CD4-positive, alpha-beta T cell (primary cell): ENCODE results near the gene DIS3L2. TPM values are rescaled to one million over a fixed set of nuclear protein-coding genes. Genes with fewer than 3 reads are reported as not detected.

Source experiments
- ATAC-seq: fragments of 200-7000 bp; cut with Tn5 transposase; one replicate; pipeline ENCODE4 v1.10.0; 2022; ENCODE audit warnings: mild to moderate bottlenecking; ENCODE audit not compliant: poor library complexity
- CTCF ChIA-PET: fragments of 350-600 bp; sonication (Branson Sonifier 250); formaldehyde crosslinking; loops from one replicate; lab custom pipeline; 2021; ENCODE audit warnings: antibody characterized with exemption, inconsistent platforms; lab: Charles Lee
- POLR2A ChIA-PET: fragments of 350-600 bp; sonication (Branson Sonifier 250); formaldehyde crosslinking; loops from one replicate; lab custom pipeline; 2021; ENCODE audit warnings: antibody characterized with exemption, inconsistent platforms; lab: Charles Lee
- DNase-seq, 14 experiments: peaks; one replicate each; pipeline ENCODE4 v3.0.0-alpha.2; 2013 to 2020; ENCODE audit warnings: mixed read lengths in 2 of 14
- H3K27ac ChIP-seq, 2 donors: one replicate each; pipeline versions ENCODE4 v1.5.1 to v1.7.0; 2013; ENCODE audit warnings: low read length in 2 of 2, low read depth in 1 of 2, mild to moderate bottlenecking in 1 of 2
- H3K27me3 ChIP-seq, 2 experiments: 1 replicate in 1 of 2; 2 replicates in 1 of 2; pipeline versions ENCODE4 v1.6.1 to v1.7.0; 2013; ENCODE audit warnings: low read length in 2 of 2, control low read depth in 1 of 2, mild to moderate bottlenecking in 1 of 2, moderate library complexity in 1 of 2; ENCODE audit not compliant: insufficient read depth in 2 of 2, control insufficient read depth in 1 of 2
- H3K36me3 ChIP-seq: one replicate; pipeline ENCODE4 v1.6.1; 2013; ENCODE audit warnings: low read length, control low read depth; ENCODE audit not compliant: insufficient read depth
- H3K4me1 ChIP-seq: one replicate; pipeline ENCODE4 v1.6.1; 2013; ENCODE audit warnings: low read length, control low read depth; ENCODE audit not compliant: insufficient read depth
- H3K4me3 ChIP-seq: one replicate; pipeline ENCODE4 v1.5.1; 2013; ENCODE audit warnings: mild to moderate bottlenecking, low read length, moderate library complexity
- H3K9me3 ChIP-seq, 2 experiments: 1 replicate in 1 of 2; 2 replicates in 1 of 2; pipeline versions ENCODE4 v1.6.1 to v1.7.0; 2013; ENCODE audit warnings: low read length in 2 of 2, mild to moderate bottlenecking in 2 of 2, control low read depth in 1 of 2, moderate library complexity in 1 of 2; ENCODE audit not compliant: control insufficient read depth in 1 of 2, insufficient read depth in 1 of 2
- H3K27ac Mint-ChIP-seq: one replicate; pipeline ENCODE4 v1.8.0; 2020; ENCODE audit warnings: mixed read lengths
- H3K27me3 Mint-ChIP-seq: one replicate; pipeline ENCODE4 v1.8.0; 2021; ENCODE audit warnings: mixed read lengths
- H3K36me3 Mint-ChIP-seq: one replicate; pipeline ENCODE4 v1.8.0; 2021; ENCODE audit warnings: low read depth, mixed read lengths
- H3K4me1 Mint-ChIP-seq: one replicate; pipeline ENCODE4 v1.8.0; 2021; ENCODE audit warnings: low read depth, mixed read lengths
- H3K4me3 Mint-ChIP-seq: one replicate; pipeline ENCODE4 v1.8.0; 2020; ENCODE audit warnings: mild to moderate bottlenecking, mixed read lengths
- H3K9me3 Mint-ChIP-seq: one replicate; pipeline ENCODE4 v1.8.0; 2020; ENCODE audit warnings: mixed read lengths
- intact Hi-C, 2 experiments: fragments of 100-400 bp; cut with DNase I in 1 of 2; cut with micrococcal nuclease in 1 of 2; formaldehyde crosslinking; loops; one replicate each; pipeline versions ENCODE4 v1.15.1 to v1.9.0; 2023 to 2025; cut with DNase I, micrococcal nuclease
- total RNA-seq, 174 experiments: library from RNA in 2 of 174; stranded (reverse) in 2 of 174; gene quantifications; one replicate each; pipeline ENCODE4 v1.2.3 and lab custom pipeline; 2021 to 2026
- TF ChIP-seq, protein P1 (sequence below): fragments of 200-600 bp; IDR thresholded peaks from one replicate; pipeline ENCODE4 v1.8.0; 2022; ENCODE audit warnings: antibody characterized with exemption, mild to moderate bottlenecking

DIS3L2 gene
- total RNA-seq, 2 experiments from 2014 or later: 59.8 to 62.9 TPM

GRCh38 chr2:232211743-232212686 lies 250.5 kb downstream of the DIS3L2 start:
- CTCF ChIA-PET: no interaction called here
- Mint-ChIP-seq H3K27me3 (no peaks in the 10 kb centered on the region), H3K4me3 (no peak overlapping the region), H3K9me3 (no peaks in the 10 kb centered on the region), H3K36me3 (peaks cover 62% of the 10 kb centered on the region), H3K4me1 (peaks cover 6% of the 10 kb centered on the region), H3K27ac (no peak overlapping the region)
- no peaks in the 10 kb centered on the region for H3K9me3 ChIP-seq
- DNase-seq (no peak), ATAC-seq (no peak)
- peaks cover 22% of the 10 kb centered on the region for H3K36me3 ChIP-seq
- POLR2A ChIA-PET: no interaction called here
- no peaks in the 10 kb centered on the region for H3K4me1 ChIP-seq
- intact Hi-C loops: no loop called here
- H3K27me3 ChIP-seq: no peaks in the 10 kb centered on the region
- TF ChIP-seq, protein P1, sequence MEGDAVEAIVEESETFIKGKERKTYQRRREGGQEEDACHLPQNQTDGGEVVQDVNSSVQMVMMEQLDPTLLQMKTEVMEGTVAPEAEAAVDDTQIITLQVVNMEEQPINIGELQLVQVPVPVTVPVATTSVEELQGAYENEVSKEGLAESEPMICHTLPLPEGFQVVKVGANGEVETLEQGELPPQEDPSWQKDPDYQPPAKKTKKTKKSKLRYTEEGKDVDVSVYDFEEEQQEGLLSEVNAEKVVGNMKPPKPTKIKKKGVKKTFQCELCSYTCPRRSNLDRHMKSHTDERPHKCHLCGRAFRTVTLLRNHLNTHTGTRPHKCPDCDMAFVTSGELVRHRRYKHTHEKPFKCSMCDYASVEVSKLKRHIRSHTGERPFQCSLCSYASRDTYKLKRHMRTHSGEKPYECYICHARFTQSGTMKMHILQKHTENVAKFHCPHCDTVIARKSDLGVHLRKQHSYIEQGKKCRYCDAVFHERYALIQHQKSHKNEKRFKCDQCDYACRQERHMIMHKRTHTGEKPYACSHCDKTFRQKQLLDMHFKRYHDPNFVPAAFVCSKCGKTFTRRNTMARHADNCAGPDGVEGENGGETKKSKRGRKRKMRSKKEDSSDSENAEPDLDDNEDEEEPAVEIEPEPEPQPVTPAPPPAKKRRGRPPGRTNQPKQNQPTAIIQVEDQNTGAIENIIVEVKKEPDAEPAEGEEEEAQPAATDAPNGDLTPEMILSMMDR: no peak
- no peak overlapping the region for H3K4me3 ChIP-seq
- no peak overlapping the region for H3K27ac ChIP-seq

DNA sequence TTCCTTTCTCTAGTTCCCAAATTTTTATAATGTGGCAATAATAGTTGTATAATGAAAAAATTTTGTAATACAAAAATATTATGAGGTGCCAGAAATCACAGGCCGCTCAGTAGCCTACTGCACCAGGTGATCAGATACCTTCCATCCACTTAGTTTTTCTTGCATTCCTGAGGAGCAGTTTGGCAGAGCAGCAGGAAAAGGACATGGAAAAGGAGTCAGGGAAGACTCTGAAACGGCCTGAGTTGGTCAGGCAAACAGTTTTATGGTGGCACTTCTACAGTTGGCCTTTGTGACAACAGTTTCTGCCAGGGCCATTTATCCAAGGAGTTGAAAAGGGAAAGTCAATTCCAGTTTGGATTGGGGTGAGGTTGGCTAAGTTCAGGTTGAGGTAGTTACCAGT lies 251.7 kb downstream of the DIS3L2 start:
- POLR2A ChIA-PET: no interaction called here
- intact Hi-C loops: no loop called here
- H3K4me3 ChIP-seq: no peak overlapping the region
- Mint-ChIP-seq H3K36me3 (peaks cover 61% of the 10 kb centered on the region), H3K4me1 (peaks cover 13% of the 10 kb centered on the region), H3K27ac (no peak overlapping the region), H3K4me3 (no peak overlapping the region), H3K27me3 (no peaks in the 10 kb centered on the region), H3K9me3 (no peaks in the 10 kb centered on the region)
- no peak overlapping the region for H3K27ac ChIP-seq
- H3K36me3 ChIP-seq: peaks cover 23% of the 10 kb centered on the region
- CTCF ChIA-PET: no interaction called here
- no peaks in the 10 kb centered on the region for H3K9me3 ChIP-seq
- TF ChIP-seq, protein P1: no peak
- no peak for DNase-seq
- ATAC-seq: no peak
- peaks cover 2% of the 10 kb centered on the region for H3K4me1 ChIP-seq
- no peaks in the 10 kb centered on the region for H3K27me3 ChIP-seq

GRCh38 chr2:232214053-232214452 lies 252.5 kb downstream of the DIS3L2 start:
- Mint-ChIP-seq H3K9me3 (no peaks in the 10 kb centered on the region), H3K27me3 (no peaks in the 10 kb centered on the region)
- intact Hi-C loops: no loop called here

More at GRCh38 chr2:232214053-232214452, 252.5 kb downstream of the DIS3L2 start:
- TF ChIP-seq, protein P1: no peak
- ATAC-seq (no peak), DNase-seq (no peak)
- H3K36me3 ChIP-seq: peaks cover 25% of the 10 kb centered on the region
- H3K4me1 ChIP-seq: peaks cover 8% of the 10 kb centered on the region
- Mint-ChIP-seq H3K36me3 (peaks cover 55% of the 10 kb centered on the region), H3K4me3 (no peak overlapping the region), H3K27ac (no peak overlapping the region), H3K4me1 (peaks cover 22% of the 10 kb centered on the region)
- H3K27me3 ChIP-seq: no peaks in the 10 kb centered on the region
- no peak overlapping the region for H3K27ac ChIP-seq
- ChIA-PET POLR2A (no interaction called here), CTCF (no interaction called here)
- no peaks in the 10 kb centered on the region for H3K9me3 ChIP-seq
- H3K4me3 ChIP-seq: no peak overlapping the region
